ENCODE data around the gene SLCO1A2. TPM values are rescaled to one million over a fixed set of nuclear protein-coding genes. Genes with fewer than 3 reads are reported as not detected.

The SLCO1A2 gene
- total RNA-seq, 1 experiment from 2014 or later: 10.3 TPM

GRCh38 chr12:21257172-21257571 is 77.5 kb downstream of the SLCO1A2 start:
- no peak overlapping the region for H3K4me2 ChIP-seq (ENCODE audit: insufficient read depth, insufficient read length, low read length)

More at GRCh38 chr12:21257172-21257571, 77.5 kb downstream of the SLCO1A2 start:
- no peaks in the 10 kb centered on the region for H4K20me1 ChIP-seq (ENCODE audit: control insufficient read depth, insufficient read depth, insufficient read length)
- H2BK120ac ChIP-seq (ENCODE audit: low read depth, low read length, poor library complexity, severe bottlenecking): no peak overlapping the region
- H3K9me3 Mint-ChIP-seq: peaks cover 16 to 32% of the 10 kb centered on the region in 2 experiments
- no peak overlapping the region for H3K27ac Mint-ChIP-seq
- no peaks in the 10 kb centered on the region for H3K27me3 ChIP-seq (ENCODE audit: insufficient read depth, low read length)
- no CpG with 5 or more reads among the region's 3 CpGs for WGBS (ENCODE audit: extremely low coverage, insufficient read length, low lambda C conversion rate)
- H2BK12ac ChIP-seq (ENCODE audit: insufficient read length, low read depth, low read length): no peak overlapping the region
- no peak overlapping the region for H4K91ac ChIP-seq (ENCODE audit: insufficient read length, low read depth, low read length)
- no peak overlapping the region for H4K8ac ChIP-seq (replicated peaks; ENCODE audit: insufficient read length, low read depth, low read length)
- H3K4ac ChIP-seq (ENCODE audit: low read depth, low read length): no peak overlapping the region
- H3K9ac ChIP-seq (ENCODE audit: extremely low read depth, insufficient read length, low read length): no peak overlapping the region
- H3K79me1 ChIP-seq (ENCODE audit: insufficient read depth, low read depth, low read length, poor library complexity, severe bottlenecking): no peaks in the 10 kb centered on the region
- H2BK5ac ChIP-seq (ENCODE audit: insufficient read length, low read length): no peak overlapping the region
- H3K23me2 ChIP-seq (ENCODE audit: insufficient read length, low read depth, low read length, poor library complexity, severe bottlenecking): no peaks in the 10 kb centered on the region
- H3K4me1 ChIP-seq (ENCODE audit: insufficient read depth, low read length): no peaks in the 10 kb centered on the region
- no peak for TF ChIP-seq CTCF (conservative IDR thresholded peaks at IDR 0.05)
- H2AFZ ChIP-seq (ENCODE audit: low read length): no peak overlapping the region
- H3K4me3 Mint-ChIP-seq: no peak overlapping the region
- H3K23ac ChIP-seq (ENCODE audit: insufficient read length, low read depth, low read length): no peak overlapping the region
- H3T11ph ChIP-seq (ENCODE audit: low read length): no peak overlapping the region
- H3K36me3 Mint-ChIP-seq (ENCODE audit: insufficient read depth in 1 of 3, low read depth in 3 of 3): peaks cover 0 to 5% (median 4%) of the 10 kb centered on the region in 3 experiments; a peak in 6 of 7 replicates
- no peak overlapping the region for H4K5ac ChIP-seq (ENCODE audit: insufficient read length, low read depth, low read length)
- H2BK20ac ChIP-seq (ENCODE audit: low read depth, low read length, poor library complexity, severe bottlenecking): no peak overlapping the region
- H3K56ac ChIP-seq (ENCODE audit: insufficient read length, low read depth, low read length): no peak overlapping the region
- H2BK15ac ChIP-seq (ENCODE audit: low read depth, low read length): no peak overlapping the region
- DNase-seq: no peak
- H3K27me3 Mint-ChIP-seq (ENCODE audit: low read depth): no peaks in the 10 kb centered on the region
- H3K9me3 ChIP-seq (ENCODE audit: control insufficient read depth, low read depth, low read length): no peaks in the 10 kb centered on the region
- no peak overlapping the region for H3K18ac ChIP-seq (ENCODE audit: insufficient read length, low read depth, low read length)
- no peak overlapping the region for H2AK5ac ChIP-seq (ENCODE audit: insufficient read length, low read length)
- H3K4me1 Mint-ChIP-seq: no peaks in the 10 kb centered on the region
- H3K79me2 ChIP-seq (ENCODE audit: insufficient read depth, low read length): no peaks in the 10 kb centered on the region
- no peak overlapping the region for H3K14ac ChIP-seq (ENCODE audit: insufficient read depth, low read length)
- H3K27ac ChIP-seq (ENCODE audit: insufficient read length, low read depth, low read length): no peak overlapping the region

All from H9 (cell line).